ENCODE data around the gene UBE2J2.

Gene UBE2J2

GRCh38 chr1:1237874-1238701 lies 35.6 kb downstream of the UBE2J2 start:
- DNase-seq: no peak

- no peak for DNase-seq
Observed at GRCh38 chr1:1236945-1237873, 36.4 kb downstream of the UBE2J2 start.

- no peak for DNase-seq
Observed at GRCh38 chr1:1236176-1236763, 37.4 kb downstream of the UBE2J2 start.

- DNase-seq: no peak
Observed at GRCh38 chr1:1235016-1235744, 38.5 kb downstream of the UBE2J2 start.

- DNase-seq: no peak
Observed at GRCh38 chr1:1234180-1234808, 39.4 kb downstream of the UBE2J2 start.

- DNase-seq: no peak
Observed at GRCh38 chr1:1233567-1233892, 40.1 kb downstream of the UBE2J2 start.

- no peak for DNase-seq
Observed at GRCh38 chr1:1232796-1233566, 40.7 kb downstream of the UBE2J2 start.

GRCh38 chr1:1232208-1232795 lies 41.4 kb downstream of the UBE2J2 start, which contains the start of gene B3GALT6:
B3GALT6 (plus strand) TSS chr1:1232237; CDS start chr1:1232279, 42 bp downstream.
- no peak for DNase-seq

GRCh38 chr1:1231400-1232207 lies 42.0 kb downstream of the UBE2J2 start, which contains the start of gene SDF4:
SDF4 (minus strand) TSS chr1:1232001; CDS start chr1:1228772, 3,229 bp downstream.
- DNase-seq: peak; percentile 94 to 96

- no peak for DNase-seq
Observed at GRCh38 chr1:1230656-1231399, 42.8 kb downstream of the UBE2J2 start.

- DNase-seq: no peak
Observed at GRCh38 chr1:1229770-1230169, 43.9 kb downstream of the UBE2J2 start.

GRCh38 chr1:1228596-1229321 lies 44.9 kb downstream of the UBE2J2 start:
- no peak for DNase-seq

- DNase-seq: no peak
Observed at GRCh38 chr1:1228187-1228586, 45.5 kb downstream of the UBE2J2 start.

- no peak for DNase-seq
Observed at GRCh38 chr1:1227386-1227785, 46.3 kb downstream of the UBE2J2 start.

- DNase-seq: no peak
Observed at GRCh38 chr1:1226566-1227362, 46.9 kb downstream of the UBE2J2 start.

- DNase-seq: no peak
Observed at GRCh38 chr1:1225913-1226312, 47.7 kb downstream of the UBE2J2 start.

GRCh38 chr1:1225238-1225845 lies 48.3 kb downstream of the UBE2J2 start:
- DNase-seq: no peak

All from activated CD4-positive, alpha-beta T cell treated with anti-CD3 and anti-CD28 coated beads, Interleukin-2, amount 50 U/mL, for 4 hours (primary cell).